GM19397 (cell line): ENCODE data around the gene ZNHIT3.

Experiments
- ATAC-seq: cut with Tn5 transposase; IDR thresholded peaks from one replicate; pipeline ENCODE4 v1.9.1; 2021; ENCODE audit warnings: mild to moderate bottlenecking, moderate library complexity; ENCODE audit not compliant: unreplicated experiment

Gene ZNHIT3

DNA sequence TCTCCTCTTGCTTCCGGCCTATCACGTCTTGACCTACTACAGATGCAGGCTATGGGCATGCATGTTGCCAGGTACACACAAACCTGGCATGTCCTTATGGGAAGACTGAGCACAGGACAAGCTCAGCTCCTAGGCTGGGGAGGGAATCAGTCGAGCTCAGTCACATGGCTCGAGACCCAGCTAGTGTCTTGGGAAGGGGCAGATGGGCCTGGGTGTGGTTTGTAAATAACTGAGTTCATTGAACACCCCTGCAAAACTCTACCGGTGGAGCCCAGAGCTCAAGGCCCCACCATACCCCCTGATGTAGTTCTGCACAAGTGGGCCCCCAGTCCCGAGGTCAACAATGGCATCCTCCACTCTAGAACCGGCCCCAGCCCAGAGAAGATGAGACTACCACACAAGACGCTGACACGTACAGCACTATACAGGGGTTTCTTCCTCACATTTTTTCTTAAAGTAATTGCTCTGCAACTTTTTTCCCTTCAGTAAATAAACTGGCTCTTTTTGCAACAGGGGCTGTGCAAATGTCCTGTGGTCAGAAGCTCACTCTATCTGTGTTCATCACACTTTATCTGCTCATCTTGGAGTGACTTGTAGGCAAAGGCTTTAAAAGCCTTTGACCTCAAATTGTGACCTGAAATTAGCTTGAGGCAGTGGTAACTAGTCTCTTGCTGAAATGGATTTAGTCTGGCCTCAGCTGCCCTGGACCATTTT lies 22.9 kb downstream of the ZNHIT3 start:
- ATAC-seq, result no peak

DNA sequence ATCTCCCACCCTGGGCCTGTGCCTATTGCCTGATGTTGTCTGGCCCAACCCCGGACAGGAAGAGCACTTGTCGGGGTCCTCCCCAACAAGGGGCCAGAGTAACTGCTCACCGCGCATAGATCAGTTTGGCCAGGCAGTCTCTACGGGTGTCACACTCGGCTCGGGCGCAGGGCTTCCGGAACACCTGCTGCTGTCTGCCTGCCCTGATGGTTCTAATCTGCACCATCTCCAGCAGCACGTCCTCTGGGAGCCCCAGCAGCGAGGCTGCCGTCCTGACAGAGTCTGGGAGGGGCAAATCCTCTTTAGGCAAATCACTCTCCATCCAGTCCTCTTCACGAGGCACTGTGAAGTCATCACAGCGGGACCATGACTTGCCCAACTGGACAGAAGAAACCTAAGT lies 24.2 kb downstream of the ZNHIT3 start:
- no peak for ATAC-seq

DNA sequence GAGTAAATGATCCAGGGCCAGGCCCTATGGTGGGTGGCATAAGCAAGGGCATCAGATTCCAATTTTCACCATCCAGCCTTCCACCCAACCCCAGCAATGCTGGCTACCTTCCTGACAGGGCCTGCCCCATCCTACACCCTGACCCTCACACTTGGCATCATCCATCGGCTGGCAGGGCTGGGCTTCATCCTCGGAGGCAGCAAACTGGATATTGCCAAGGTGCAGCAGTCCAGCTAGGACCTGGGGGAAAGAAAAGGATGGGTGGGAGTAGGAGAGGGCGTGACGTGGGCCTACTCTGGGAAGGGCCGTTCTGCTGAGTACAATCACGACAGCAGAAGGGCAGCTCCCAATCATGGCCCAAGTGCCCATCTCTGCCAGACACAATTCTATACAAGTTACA lies 24.7 kb downstream of the ZNHIT3 start:
- ATAC-seq, result no peak

DNA sequence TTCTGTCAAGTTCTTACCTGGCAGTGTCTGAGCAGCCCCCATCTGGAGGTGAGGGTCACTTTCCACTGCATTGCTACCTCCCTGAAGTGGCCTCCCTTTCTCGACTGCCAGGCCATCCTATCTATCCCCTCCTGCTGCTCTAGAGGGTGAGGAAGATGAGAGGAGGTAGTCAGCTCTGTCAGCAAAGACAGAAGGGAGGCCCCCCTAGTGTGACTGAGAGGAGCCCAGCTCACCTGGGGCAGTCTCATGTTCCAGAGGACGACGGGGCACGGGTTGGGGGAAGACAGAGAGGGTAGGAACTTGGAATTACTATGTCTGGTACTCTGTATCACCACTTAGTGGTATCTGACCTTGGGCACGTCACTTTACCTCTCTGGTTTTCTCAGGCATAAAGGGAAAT lies 26.2 kb downstream of the ZNHIT3 start:
- no peak for ATAC-seq

DNA sequence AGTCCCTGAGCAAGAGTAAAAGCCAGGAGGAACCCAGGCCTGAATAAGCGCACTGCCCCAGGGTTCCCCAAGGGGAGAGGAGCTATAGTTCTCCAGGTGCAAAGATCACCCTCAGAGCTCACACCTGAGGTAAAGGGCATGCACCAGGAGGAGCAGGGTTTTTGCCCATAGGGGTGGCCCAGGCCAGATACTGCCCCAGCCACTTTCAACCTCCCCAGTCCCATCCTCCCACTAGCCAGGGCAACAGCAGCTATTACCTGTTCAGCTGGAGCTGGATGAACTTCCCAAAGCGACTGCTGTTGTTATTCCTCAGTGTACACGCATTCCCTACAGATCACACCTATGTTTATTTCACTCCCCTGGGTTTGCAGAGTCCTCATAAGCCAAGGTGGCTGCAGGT lies 28.4 kb downstream of the ZNHIT3 start:
- ATAC-seq, result no peak

DNA sequence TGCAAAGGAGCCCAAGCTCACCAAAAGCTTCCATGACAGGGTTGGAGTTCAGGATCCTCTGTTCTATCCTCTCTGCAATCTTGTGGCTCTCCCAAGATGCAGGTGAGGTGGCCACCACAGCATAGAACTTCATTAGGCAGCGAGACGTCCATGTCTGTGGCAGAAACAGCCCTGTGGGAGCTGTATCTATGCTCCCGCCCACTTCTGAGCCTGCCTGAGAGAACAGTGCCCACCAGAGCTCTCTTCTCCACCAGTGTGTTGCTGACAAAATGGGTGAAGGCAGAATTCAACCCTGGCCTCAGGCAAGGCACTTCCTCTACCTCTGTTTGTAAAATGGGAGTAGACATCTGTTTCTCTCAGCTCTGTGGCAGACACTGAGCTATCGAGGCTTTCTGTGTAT lies 29.4 kb downstream of the ZNHIT3 start:
- no peak for ATAC-seq

DNA sequence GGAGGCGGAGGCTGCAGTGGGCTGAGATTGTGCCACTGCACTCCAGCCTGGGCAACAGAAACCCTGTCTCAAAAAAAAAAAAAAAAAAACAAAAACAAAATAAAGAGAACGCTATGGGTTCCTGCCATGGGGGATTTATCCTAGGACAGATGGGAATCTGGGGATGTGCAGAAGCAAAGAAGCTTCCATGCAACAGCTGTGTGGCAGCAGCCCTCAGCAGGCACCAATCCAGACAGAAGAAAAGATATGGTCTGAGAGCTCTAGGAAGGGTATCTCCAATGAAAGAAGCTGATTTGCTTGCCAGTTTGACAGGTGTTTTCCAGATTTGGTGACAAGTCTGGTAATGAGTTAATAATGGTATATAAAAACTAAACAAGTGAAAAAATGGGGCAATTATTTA lies 36.6 kb downstream of the ZNHIT3 start:
- ATAC-seq, result no peak

DNA sequence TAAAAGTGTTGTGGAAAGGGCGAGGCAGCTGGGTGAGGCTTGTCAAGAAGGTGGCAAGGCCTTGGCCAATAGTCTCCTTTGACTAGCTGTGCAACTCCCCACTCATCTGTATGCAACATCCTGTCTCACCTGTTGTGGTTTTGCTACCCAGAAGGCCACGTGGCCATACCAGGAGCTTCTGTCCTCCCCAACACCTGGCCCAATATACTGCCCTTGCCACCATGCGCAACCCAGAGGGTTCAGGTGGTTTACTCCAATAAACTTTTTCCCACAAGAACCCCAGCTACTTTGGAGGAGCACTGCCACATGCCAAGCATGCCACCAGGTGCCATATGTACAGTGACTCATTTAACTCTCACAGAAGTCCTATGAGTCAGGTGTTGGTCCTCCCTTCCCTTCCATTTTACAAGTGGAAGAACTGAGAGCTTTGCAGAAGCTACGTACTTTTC lies 38.0 kb downstream of the ZNHIT3 start:
- ATAC-seq, result no peak

DNA sequence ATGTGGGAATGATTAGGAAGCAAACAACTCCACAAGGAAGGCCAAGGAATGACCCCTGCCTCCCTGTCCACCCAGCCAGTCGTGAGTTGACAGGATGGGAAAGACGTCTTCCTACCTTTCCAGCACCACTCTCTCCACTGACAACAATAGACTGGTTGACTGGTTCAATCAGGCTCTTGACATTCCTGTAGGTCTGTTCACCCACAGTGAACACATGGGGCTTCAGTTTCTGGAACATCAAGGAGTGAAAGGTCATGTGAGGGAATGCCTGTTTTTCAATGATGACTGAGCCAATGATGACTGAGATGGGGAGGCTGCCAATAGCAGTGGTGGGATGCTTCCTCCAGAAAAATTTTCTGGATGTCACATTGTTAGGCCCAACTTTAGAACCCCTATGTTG lies 38.6 kb downstream of the ZNHIT3 start:
- ATAC-seq, result no peak

DNA sequence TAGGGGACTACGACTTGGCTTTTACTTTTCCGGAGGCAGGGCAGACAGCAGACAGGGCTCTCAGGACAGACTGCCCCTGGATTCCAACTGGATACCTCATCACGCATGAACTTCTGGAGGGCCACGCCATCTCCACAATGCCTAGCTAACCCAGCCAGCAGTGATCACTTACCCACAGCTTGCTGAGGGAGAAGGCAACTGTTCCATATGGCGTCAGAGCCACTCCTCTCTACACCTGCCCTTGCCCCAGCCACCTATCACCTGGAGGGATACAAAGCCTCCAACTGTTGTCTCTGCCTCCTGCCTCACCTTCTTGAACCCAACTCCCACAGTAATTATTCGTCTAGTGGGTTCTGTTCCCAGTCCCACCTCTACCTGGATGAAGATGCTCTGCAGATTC lies 39.4 kb downstream of the ZNHIT3 start:
- ATAC-seq, result no peak

DNA sequence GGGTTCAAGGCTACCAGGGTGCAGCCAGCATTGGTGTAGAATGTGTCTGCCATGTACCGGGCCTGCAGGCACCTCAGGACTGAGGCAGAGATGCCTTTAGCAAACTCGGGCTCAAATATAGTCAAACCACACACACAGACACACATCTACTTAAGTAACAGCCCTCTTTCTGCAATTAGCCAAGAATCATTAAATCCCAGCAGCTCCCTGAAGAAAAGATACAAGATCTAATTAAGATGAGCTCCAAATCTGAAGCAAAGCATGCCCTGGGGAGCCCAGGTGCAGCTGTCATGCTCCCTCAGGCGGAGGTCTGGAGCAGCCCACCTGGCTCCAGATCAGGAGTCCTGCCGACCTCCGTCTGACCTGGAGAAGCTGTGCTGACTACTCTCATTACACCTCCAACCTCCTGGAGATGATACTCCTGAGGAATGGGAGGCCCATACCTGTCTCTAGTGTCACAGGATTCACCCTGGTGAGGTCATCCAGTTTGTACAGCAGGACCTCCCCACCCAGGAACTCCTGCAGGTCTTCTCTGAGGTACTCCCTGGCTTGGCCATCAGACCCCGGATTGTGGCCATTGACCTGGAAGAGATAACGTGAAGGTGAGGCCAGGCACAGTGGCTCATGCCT lies 41.3 kb downstream of the ZNHIT3 start:
- ATAC-seq, result no peak

DNA sequence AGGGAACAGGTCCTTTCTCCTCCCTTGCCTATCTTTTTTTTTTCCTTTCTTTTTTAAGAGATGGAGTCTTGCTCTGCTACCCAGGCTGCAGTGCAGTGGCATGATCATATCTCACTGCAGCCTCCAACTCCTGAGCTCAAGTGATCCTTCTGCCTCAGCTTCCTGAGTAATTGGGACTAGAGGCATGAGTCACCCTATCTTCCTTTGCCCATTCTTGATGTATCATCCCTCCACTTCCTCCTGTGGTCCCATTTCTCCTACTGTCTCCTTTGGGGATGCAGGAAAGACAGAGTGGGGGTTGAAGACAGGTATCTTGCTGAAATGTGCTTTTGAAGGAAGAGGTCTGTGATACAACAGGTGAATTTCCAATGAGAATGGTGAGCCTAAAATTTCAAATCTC lies 42.6 kb downstream of the ZNHIT3 start:
- ATAC-seq, result no peak

DNA sequence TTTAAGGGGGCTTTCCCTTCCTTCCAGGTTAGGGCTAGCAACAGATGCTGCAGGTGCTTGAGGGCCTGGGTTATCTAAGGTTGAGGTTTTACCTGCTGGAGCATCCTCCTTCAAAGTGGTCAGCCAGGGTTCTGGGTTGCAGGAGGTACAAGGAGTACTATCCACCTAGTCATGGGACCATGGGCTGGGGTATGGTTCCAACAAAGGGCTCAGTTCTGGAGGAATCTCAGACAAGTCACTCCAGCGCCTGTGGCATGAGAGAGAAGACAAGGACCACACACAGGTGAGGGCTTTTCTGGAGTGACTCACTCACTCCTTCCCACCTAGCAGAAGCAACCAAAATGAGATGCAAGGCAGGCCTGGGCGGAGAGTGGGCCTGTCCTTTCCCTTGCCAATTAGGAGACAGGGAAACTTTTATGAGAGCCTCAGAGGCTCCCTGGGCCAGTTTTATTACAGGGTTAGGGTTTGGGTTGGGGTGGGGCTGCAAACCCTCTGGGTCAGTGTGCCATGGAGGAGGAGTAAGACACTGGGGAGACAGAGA lies 46.0 kb downstream of the ZNHIT3 start:
- no peak for ATAC-seq

DNA sequence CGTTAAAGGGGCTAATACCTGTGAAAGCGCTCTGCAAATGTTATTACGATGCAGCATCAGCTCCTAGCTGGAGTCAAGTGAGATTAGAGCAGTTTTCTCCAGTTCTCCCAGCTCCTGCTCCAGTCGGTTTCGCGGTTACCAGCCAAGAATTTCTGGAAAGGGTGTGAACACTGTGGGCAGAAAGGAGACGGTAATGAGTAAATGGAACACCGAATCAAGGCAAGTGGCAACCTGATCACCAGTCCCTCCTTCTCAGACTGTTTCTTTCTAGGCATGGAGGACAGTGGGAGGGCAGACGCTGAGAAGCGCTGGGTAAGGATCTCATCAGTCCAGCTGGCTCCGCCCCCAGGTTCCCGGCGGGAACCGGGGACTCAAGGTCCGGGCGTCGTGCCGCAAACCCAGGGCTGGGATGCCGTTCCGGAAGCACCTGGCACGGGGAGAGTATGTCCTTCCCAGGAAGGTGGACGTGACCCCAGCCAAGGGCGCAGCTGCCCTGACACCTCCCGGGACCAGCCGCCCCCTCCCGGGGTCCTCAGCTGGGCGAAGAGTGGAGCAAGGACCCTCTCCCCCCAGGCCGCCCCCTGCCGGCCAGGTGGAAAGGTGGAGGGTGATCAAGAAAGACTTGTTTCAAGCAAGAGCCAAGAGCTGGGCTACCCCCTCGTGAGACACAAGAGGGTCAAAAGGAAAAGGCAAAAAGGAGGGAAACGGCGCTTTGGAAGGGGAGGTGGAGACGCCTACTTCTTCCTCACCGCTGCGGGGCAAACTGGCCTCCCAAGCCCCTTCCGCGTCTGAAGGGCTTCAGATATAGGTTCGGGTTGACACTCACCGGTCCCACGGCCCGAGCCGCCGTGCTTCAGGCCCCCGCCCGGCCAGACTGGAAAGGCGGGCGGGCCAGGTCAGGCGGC lies 47.7 kb downstream of the ZNHIT3 start:
- peak; percentile 24 for ATAC-seq

DNA sequence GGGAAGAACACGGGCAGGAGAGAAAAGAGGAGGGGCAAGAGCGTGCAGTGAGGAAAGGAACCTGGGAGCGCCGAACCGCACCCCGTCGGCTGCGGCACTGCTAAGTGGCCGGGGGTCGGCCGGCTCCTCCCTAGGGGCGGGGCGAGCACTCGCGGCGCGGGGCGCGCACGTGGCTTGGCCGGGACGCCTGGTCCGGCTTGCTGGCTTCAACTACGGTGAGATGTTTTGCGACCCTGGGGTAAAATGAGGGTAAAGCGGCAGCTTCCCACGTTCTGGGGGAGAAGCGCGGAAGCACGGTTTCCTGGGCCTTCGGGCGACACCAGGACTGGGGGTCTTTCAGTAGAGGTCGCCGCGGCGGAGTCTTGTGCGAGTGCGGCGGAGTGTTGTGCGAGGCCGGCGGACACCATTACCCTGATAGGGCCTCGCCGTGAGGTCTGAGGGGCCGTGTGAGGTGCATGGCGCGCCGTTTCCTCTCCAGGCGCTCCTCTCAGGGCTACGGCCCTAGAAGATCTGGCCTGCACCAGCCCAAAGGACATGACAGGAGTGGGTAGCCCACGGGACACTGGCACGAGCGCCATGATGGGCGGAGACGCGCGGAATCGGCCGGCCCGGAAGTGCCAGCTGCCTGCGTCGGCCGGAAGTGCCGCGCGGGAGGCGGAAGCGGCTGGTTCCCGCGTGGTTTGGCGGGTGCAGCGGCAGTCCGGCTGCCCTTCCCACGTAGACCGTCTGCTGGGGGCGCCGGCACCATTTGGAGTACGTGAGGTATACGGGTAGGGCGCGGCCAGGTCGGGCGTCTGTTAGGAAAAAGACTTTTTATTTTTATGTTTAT lies 48.6 kb downstream of the ZNHIT3 start, which contains the start of the genes MYO19 and PIGW:
Gene MYO19, minus strand, starts transcription at position 29 of the 829 bp plus-strand sequence. CDS start 2,330 bp downstream, outside the sequence.
Gene PIGW, plus strand, starts transcription at position 148 of the 829 bp plus-strand sequence. CDS start 2,115 bp downstream, outside the sequence.
- ATAC-seq, result peak; percentile 70

DNA sequence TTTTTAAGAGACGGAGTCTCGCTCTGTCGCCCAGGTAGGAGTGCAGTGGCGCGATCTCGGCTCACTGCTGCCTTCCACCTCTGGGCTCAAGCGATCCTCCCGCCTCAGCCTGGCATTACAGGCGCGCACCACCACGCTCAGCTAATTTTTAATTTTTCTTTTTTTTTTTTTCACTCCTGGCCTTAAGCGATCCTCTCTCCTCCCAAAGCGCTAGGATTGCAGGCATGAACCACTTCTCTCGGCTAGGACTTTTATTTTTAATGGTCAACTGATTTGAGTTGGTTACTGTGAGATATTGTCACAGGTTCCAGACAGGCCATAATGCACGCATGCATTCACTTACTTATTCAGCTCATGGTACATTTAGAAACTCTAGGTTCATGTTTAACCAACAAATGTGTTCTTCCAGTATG lies 49.2 kb downstream of the ZNHIT3 start:
- no peak for ATAC-seq

DNA sequence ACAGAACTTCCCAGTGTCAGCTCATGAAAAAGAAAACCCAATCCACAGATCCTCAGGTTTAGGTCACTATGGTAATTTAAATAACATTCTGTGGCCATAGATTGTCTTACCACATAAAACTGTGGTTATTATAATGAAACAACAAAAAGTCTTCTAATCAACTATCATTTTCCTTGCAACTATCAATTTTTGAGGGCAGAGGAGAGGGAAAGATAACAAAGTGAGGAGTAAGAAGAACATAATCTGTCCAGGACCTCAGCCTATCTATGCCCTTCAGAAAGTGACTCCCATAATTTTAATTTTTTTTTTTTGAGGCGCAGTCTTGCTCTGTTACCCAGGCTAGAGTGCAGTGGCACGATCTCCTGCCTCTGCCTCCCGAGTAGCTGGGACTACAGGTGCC lies 54.2 kb downstream of the ZNHIT3 start:
- no peak for ATAC-seq

DNA sequence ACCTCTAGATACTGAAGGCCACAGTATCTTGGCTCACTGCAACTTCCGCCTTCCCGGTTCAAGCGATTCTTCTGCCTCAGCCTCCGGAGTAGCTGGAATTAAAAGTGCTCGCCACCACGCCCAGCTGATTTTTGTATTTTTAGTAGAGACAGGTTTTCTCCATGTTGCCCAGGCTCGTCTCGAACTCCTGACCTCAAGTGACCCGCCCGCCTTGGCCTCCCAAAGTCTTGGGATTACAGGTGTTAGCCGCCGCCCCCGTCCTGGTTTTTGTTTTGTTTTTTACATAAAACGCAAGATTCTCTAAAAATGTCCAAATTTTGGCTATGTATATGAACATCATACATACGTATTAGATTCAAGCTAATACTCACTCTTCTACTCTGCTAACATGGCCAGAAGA lies 56.3 kb downstream of the ZNHIT3 start:
- ATAC-seq, result no peak

DNA sequence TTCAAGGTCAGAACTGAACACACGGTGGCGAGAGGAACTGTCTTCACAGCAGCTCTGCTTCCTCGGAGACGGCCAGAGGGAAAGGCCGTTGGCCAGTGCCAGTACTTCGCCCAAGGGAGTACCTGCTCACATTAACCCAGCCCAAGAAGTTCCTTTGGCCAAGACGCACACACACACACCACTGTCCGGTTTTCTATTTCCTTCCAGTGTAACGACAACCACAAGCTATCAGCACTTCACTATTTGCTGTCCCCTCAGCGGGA lies 57.5 kb downstream of the ZNHIT3 start:
- ATAC-seq, result peak; percentile 1

DNA sequence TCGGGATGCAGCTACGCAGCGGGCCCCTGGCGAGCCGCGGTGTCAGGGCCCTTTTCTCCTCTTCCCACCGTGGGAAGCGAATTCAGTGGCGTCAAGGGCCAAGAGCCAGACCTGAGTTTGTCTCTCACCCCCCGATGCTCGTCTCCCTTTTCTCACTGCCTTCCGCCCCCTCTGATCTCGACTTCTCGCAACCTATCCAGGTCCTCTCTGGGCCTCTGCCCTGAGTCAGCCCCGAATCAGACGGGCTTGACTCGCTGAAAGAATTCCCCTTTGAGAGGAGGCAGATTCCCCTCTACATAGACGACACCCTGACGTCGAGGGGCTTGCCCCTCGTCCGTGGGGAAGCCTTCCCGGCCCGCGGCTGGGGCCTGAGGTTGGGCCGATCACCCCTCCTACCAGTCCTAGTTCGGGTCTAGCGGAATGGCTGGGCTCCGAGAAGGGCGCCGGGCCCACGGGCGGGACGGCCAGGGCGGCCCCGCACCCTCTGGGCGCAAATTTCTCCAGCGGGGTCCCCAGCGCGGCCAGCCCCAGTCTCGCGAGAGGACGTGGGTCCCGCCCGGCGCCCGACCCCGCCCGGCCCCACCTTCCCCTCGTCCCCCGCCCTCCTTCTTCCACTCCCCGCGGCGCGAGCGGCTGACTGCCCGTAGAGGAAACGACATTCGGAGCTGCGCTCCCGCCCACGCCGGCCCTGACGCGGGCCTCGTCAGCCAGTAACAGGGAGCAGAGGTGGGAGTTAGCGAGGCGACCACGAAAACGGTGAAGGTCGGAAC lies 58.0 kb downstream of the ZNHIT3 start, which contains the start of gene GGNBP2:
Gene GGNBP2, plus strand, starts transcription at position 613 of the 770 bp plus-strand sequence. CDS start 806 bp downstream, outside the sequence.
- ATAC-seq, result peak; percentile 59
